ENCODE measurements around the gene OPN1SW.

DNA sequence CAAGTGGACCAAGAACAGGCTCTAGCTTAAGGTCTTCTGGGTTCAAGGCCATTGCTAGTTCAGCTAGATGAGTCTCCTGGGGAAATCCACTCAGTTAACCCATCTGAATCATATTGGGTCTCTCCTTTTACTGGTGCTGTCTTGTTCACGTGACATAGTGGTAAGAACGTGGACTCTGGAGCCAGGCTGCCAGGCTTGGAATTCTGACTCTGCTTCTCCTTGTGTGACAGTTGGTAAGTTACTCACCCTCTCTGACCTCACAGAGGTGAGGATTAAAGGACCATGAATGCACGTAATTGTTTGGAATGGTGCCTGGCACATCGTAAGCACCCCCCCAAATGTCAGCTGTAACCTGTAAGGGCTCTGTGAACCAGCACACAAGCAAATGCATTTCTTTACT, 46.1 kb downstream of the OPN1SW start:
- TF ChIP-seq POLR2A (IDR thresholded peaks at IDR 0.05), result no peak
- TF ChIP-seq CTCF (IDR thresholded peaks at IDR 0.05), result no peak

Data from Peyer's patch (tissue), 4 donors.